Neural crest cell (in vitro differentiated cells): ENCODE data around the gene GALNT16. TPM values are rescaled to one million over a fixed set of nuclear protein-coding genes. Genes with fewer than 3 reads are reported as not detected.

Source experiments
- DNase-seq: peaks from one replicate; pipeline ENCODE4 v3.0.0; 2021; ENCODE audit warnings: low read depth, mixed read lengths, low spot score
- H3K27ac Mint-ChIP-seq: one replicate; pipeline ENCODE4 v1.8.0; 2021; ENCODE audit warnings: mild to moderate bottlenecking, mixed read lengths; ENCODE audit not compliant: unreplicated experiment
- H3K27me3 Mint-ChIP-seq: 2 replicates; pipeline ENCODE4 v1.8.0; 2021; ENCODE audit warnings: low read depth, mild to moderate bottlenecking, mixed read lengths
- H3K36me3 Mint-ChIP-seq: 2 replicates; pipeline ENCODE4 v1.8.0; 2021; ENCODE audit warnings: low read depth, mild to moderate bottlenecking, mixed read lengths
- H3K4me1 Mint-ChIP-seq: 2 replicates; pipeline ENCODE4 v1.8.0; 2021; ENCODE audit warnings: mixed read lengths
- H3K4me3 Mint-ChIP-seq: one replicate; pipeline ENCODE4 v1.8.0; 2021; ENCODE audit warnings: mild to moderate bottlenecking, mixed read lengths
- H3K9me3 Mint-ChIP-seq: 2 replicates; pipeline ENCODE4 v1.8.0; 2021; ENCODE audit warnings: mixed read lengths
- total RNA-seq: library from RNA; stranded (reverse); gene quantifications from 2 replicates; pipeline ENCODE4 v1.2.1, GENCODE V29; 2021
- TF ChIP-seq, protein P1 (sequence below): fragments of 200-600 bp; sonication (generic); conservative IDR thresholded peaks from 2 replicates; pipeline ENCODE4 v1.5.0; 2021; ENCODE audit warnings: antibody characterized with exemption, mild to moderate bottlenecking

Gene GALNT16
- total RNA-seq, 1 donor from 2014 or later: 20.1 TPM

DNA sequence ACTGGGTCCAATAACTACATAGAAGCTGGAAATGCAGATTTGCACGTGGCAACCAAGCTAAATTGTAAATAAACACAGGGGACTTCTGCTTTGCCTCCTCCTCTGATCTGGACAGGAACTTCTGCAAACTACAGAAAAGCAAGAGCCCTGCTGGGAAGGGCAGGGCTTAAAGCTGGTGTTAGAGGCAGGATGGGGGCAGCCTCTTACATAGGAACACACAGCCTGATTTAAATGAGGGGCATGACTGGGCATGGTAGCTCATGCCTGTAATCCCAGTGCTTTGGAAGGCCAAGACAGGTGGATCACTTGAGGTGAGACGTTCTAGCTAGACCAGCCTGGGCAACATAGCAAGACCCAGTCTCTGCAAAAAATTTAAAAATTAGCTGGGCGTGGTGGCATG lies 91.4 kb downstream of the GALNT16 start:
- no peaks in the 10 kb centered on the region for H3K9me3 Mint-ChIP-seq
- no peaks in the 10 kb centered on the region for H3K27me3 Mint-ChIP-seq
- no peak overlapping the region for H3K4me3 Mint-ChIP-seq
- TF ChIP-seq, protein P1, sequence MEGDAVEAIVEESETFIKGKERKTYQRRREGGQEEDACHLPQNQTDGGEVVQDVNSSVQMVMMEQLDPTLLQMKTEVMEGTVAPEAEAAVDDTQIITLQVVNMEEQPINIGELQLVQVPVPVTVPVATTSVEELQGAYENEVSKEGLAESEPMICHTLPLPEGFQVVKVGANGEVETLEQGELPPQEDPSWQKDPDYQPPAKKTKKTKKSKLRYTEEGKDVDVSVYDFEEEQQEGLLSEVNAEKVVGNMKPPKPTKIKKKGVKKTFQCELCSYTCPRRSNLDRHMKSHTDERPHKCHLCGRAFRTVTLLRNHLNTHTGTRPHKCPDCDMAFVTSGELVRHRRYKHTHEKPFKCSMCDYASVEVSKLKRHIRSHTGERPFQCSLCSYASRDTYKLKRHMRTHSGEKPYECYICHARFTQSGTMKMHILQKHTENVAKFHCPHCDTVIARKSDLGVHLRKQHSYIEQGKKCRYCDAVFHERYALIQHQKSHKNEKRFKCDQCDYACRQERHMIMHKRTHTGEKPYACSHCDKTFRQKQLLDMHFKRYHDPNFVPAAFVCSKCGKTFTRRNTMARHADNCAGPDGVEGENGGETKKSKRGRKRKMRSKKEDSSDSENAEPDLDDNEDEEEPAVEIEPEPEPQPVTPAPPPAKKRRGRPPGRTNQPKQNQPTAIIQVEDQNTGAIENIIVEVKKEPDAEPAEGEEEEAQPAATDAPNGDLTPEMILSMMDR: no peak
- H3K4me1 Mint-ChIP-seq: peaks cover 14% of the 10 kb centered on the region
- H3K27ac Mint-ChIP-seq: peak overlapping the region; percentile 57
- H3K36me3 Mint-ChIP-seq: no peaks in the 10 kb centered on the region
- no peak for DNase-seq

DNA sequence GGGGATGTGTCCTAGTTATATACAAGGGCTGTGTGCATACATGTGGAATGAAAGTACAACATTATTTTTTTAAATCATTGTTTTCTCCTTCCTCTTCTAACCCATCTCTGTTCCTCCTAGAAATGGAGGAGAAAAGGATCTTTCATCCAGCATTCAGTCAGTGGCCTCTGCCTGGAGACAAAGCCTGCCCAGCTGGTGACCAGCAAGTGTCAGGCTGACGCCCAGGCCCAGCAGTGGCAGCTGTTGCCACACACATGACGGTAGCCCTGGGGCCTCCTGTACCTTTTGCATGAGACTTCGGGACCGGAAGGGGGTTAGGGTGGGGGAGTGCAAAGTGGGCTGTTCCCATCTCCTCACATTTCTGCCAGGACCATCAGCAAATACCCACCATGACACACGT lies 92.0 kb downstream of the GALNT16 start:
- no peak for DNase-seq
- Mint-ChIP-seq H3K27me3 (no peaks in the 10 kb centered on the region), H3K27ac (no peak overlapping the region)

DNA sequence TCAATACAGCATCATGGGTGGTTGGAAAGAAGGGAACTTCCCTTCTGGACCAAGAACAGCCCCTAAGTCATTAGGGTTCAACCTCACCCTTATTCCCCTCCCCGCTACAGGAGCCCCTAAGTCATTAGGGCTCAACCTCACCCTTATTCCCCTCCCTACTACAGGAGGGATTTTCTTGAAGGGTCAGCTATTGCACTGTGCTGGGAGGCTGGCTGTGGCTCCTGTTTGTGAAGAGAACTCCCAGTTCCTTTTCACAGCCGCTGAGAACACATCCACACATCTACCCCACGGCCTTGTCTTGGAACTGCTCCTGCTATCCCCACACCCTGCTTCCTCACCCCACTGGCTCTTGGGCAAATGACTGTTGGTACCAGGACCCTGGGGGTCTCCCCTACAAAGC lies 93.2 kb downstream of the GALNT16 start:
- Mint-ChIP-seq H3K4me3 (no peak overlapping the region), H3K36me3 (no peaks in the 10 kb centered on the region), H3K27me3 (no peaks in the 10 kb centered on the region), H3K9me3 (no peaks in the 10 kb centered on the region), H3K4me1 (peaks cover 14% of the 10 kb centered on the region), H3K27ac (peak overlapping the region; percentile 84)
- TF ChIP-seq, protein P1: no peak
- no peak for DNase-seq

More for the DNA sequence above, 92.0 kb downstream of the GALNT16 start:
- no peaks in the 10 kb centered on the region for H3K9me3 Mint-ChIP-seq
- TF ChIP-seq, protein P1: no peak
- H3K4me3 Mint-ChIP-seq: no peak overlapping the region
- peaks cover 14% of the 10 kb centered on the region for H3K4me1 Mint-ChIP-seq
- no peaks in the 10 kb centered on the region for H3K36me3 Mint-ChIP-seq

DNA sequence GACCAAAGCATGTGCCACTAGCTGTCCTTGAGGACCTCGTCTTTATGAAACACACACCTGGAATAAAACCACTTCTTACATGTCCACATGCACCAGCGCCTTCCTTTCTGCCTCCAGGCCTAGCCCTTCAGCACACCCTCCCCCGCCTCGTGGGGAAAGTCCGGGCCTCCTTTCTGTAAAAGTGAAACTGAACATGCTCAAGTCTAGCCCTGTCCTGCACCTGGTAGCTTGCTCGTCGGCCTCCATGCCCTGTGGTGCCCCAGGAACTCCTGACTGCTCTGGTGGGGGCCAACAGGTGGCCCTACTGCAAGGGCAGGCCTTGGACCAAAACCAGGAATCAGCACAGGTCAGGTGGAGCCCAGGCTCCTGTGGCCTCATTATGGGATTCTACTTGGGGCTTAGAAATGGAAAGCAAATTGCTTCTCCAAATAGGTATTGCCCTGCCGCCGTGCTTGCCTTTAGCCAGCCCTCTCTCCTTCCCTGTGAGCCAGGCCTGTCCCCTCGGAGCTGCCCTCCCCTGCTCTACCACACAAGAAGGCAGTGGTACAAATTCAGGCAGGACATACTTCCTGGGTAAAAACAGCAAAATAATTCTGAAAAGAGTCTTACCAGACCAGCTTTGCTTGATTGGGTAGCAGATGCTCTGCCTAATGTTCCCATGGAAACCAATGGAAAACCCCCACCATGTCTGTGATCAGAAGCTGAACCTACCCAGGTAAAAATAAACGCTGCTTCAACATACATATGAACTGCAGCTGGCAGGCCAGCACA lies 94.6 kb downstream of the GALNT16 start:
- TF ChIP-seq, protein P1: no peak
- peaks cover 14% of the 10 kb centered on the region for H3K4me1 Mint-ChIP-seq
- no peaks in the 10 kb centered on the region for H3K9me3 Mint-ChIP-seq
- DNase-seq: no peak
- H3K27ac Mint-ChIP-seq: peak overlapping the region; percentile 89
- no peaks in the 10 kb centered on the region for H3K36me3 Mint-ChIP-seq
- no peak overlapping the region for H3K4me3 Mint-ChIP-seq
- H3K27me3 Mint-ChIP-seq: no peaks in the 10 kb centered on the region

DNA sequence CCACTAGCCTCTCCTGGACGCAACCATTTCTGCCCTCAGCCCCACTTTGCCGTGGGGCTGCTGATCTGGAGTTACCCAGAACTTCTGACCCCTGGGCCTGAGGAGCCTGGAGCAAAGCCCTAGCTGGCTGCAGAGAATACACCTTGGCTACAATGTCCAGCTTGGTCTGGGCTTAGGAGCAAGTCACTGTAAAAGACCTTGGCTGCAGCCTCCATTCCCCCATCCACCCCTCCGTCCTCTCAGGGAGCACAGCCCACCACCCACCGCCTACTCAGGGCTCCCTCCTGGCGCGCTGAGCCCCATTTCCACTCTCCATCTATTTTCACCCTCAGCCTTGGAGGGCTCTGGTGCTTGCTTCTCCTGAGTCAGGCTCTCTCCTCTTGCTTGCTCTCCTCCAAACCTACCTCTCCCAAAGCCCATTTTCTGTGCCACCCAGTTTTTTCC lies 95.2 kb downstream of the GALNT16 start:
- no peak overlapping the region for H3K4me3 Mint-ChIP-seq
- H3K27ac Mint-ChIP-seq: no peak overlapping the region

More for the DNA sequence above, 95.2 kb downstream of the GALNT16 start:
- no peaks in the 10 kb centered on the region for H3K36me3 Mint-ChIP-seq
- H3K27me3 Mint-ChIP-seq: no peaks in the 10 kb centered on the region
- TF ChIP-seq, protein P1: no peak
- peaks cover 14% of the 10 kb centered on the region for H3K4me1 Mint-ChIP-seq
- no peak for DNase-seq
- no peaks in the 10 kb centered on the region for H3K9me3 Mint-ChIP-seq
